Colonic mucosa (tissue), 4 donors: Measurements from ENCODE around the gene CERK. TPM values are rescaled to one million over a fixed set of nuclear protein-coding genes. Genes with fewer than 3 reads are reported as not detected.
"Not testable (repeated sequence)": the region's sequence is repeated elsewhere in the genome, so short reads cannot be mapped to it uniquely, and the experiment has no call there.

Experiments used
- DNase-seq: peaks from one replicate; pipeline ENCODE4 v3.0.0-alpha.2; 2020
- H3K27ac ChIP-seq: fragments of 200-600 bp; one replicate; pipeline ENCODE4 v1.8.0; 2021
- H3K27me3 ChIP-seq: fragments of 200-600 bp; one replicate; pipeline ENCODE4 v1.8.0; 2021
- H3K36me3 ChIP-seq: fragments of 200-600 bp; one replicate; pipeline ENCODE4 v1.8.0; 2021
- H3K4me1 ChIP-seq: fragments of 200-600 bp; one replicate; pipeline ENCODE4 v1.8.0; 2021; ENCODE audit warnings: mild to moderate bottlenecking
- H3K4me3 ChIP-seq: fragments of 200-600 bp; one replicate; pipeline ENCODE4 v1.8.0; 2021
- H3K9ac ChIP-seq, 2 donors: one replicate each; pipeline ENCODE4 v1.7.0; 2013; ENCODE audit warnings: control low read depth in 2 of 2, low read depth in 2 of 2, low read length in 2 of 2
- H3K9me3 ChIP-seq: fragments of 200-600 bp; one replicate; pipeline ENCODE4 v1.8.0; 2021
- CTCF ChIP-seq: fragments of 200-600 bp; IDR thresholded peaks from one replicate; pipeline ENCODE4 v1.8.0; 2022; ENCODE audit warnings: antibody characterized with exemption, mild to moderate bottlenecking
- intact Hi-C: fragments of 100-400 bp; cut with DNase I; formaldehyde crosslinking; loops from one replicate; pipeline ENCODE4 v1.14.1; 2022
- total RNA-seq, 2 donors: library from RNA; stranded (reverse); fragmentation: NEBNext Ultra II Directional in 1 of 2; extraction: Animal tissue kit (Norgen Biotek cat#: 25700) in 1 of 2; gene quantifications; one replicate each; pipeline ENCODE4 v1.2.1, GENCODE V29; 2021
- donor health status: healthy.
- donor health status: DM: no; HTN: no; CAD: no.
- donor health status: DM: no; HTN: no; CAD: no.

The CERK gene
- total RNA-seq, 2 donors from 2014 or later: 24.7 to 46.6 TPM

GRCh38 chr22:46651316-46651715 is 86.7 kb downstream of the CERK start:
- no peak for TF ChIP-seq CTCF
- H3K27me3 ChIP-seq: no peaks in the 10 kb centered on the region
- no peaks in the 10 kb centered on the region for H3K36me3 ChIP-seq
- no peaks in the 10 kb centered on the region for H3K9me3 ChIP-seq
- no peak for DNase-seq
- H3K9ac ChIP-seq: no peak overlapping the region
- intact Hi-C loops: no loop called here
- no peak overlapping the region for H3K4me3 ChIP-seq
- H3K27ac ChIP-seq: no peak overlapping the region
- peaks cover 20% of the 10 kb centered on the region for H3K4me1 ChIP-seq

- Histone ChIP-seq H3K27ac (peak overlapping the region; percentile 0), H3K36me3 (no peaks in the 10 kb centered on the region), H3K9me3 (no peaks in the 10 kb centered on the region), H3K27me3 (no peaks in the 10 kb centered on the region), H3K4me3 (no peak overlapping the region), H3K9ac (peak overlapping the region in 1 of 2 donors; percentile 37), H3K4me1 (peaks cover 24% of the 10 kb centered on the region)
- intact Hi-C loops: no loop called here
- TF ChIP-seq CTCF: no peak
- no peak for DNase-seq
These were observed 87.8 kb downstream of the CERK start for GRCh38 chr22:46650078-46650810.

- intact Hi-C loops: no loop called here
- peak overlapping the region in 1 of 2 donors; percentile 37 for H3K9ac ChIP-seq
- TF ChIP-seq CTCF: no peak
- no peaks in the 10 kb centered on the region for H3K27me3 ChIP-seq
- no peak for DNase-seq
- H3K27ac ChIP-seq: peak overlapping the region; percentile 0
- no peaks in the 10 kb centered on the region for H3K9me3 ChIP-seq
- H3K36me3 ChIP-seq: no peaks in the 10 kb centered on the region
- no peak overlapping the region for H3K4me3 ChIP-seq
- H3K4me1 ChIP-seq: peaks cover 24% of the 10 kb centered on the region
These were observed 88.6 kb downstream of the CERK start for GRCh38 chr22:46649141-46650077.

GRCh38 chr22:46648225-46648820 is 89.7 kb downstream of the CERK start:
- H3K36me3 ChIP-seq, DNase-seq, intact Hi-C loops, H3K27ac ChIP-seq, H3K27me3 ChIP-seq, H3K4me3 ChIP-seq, H3K9me3 ChIP-seq, H3K9ac ChIP-seq: not testable (repeated sequence)
- H3K4me1 ChIP-seq: peaks cover 24% of the 10 kb centered on the region

- no peak for TF ChIP-seq CTCF
- H3K9me3 ChIP-seq: no peaks in the 10 kb centered on the region
- H3K4me1 ChIP-seq: peaks cover 18% of the 10 kb centered on the region
- no peaks in the 10 kb centered on the region for H3K27me3 ChIP-seq
- peak; percentile 73 for DNase-seq
- H3K4me3 ChIP-seq: no peak overlapping the region
- peak overlapping the region; percentile 59 for H3K27ac ChIP-seq
- H3K36me3 ChIP-seq: no peaks in the 10 kb centered on the region
- no peak overlapping the region for H3K9ac ChIP-seq
- intact Hi-C loops: no loop called here
These were observed 91.4 kb downstream of the CERK start for GRCh38 chr22:46646531-46647215.

GRCh38 chr22:46642840-46643480 is 95.1 kb downstream of the CERK start:
- H3K9ac ChIP-seq, H3K36me3 ChIP-seq, DNase-seq, H3K27ac ChIP-seq, H3K9me3 ChIP-seq, H3K27me3 ChIP-seq, intact Hi-C loops, H3K4me3 ChIP-seq: not testable (repeated sequence)
- peaks cover 13% of the 10 kb centered on the region for H3K4me1 ChIP-seq
